Lung (tissue), 12 donors: Measurements from ENCODE around the gene NFKBIL1. TPM values are rescaled to one million over a fixed set of nuclear protein-coding genes. Genes with fewer than 3 reads are reported as not detected.

Experiments
- ATAC-seq: fragments of 200-7000 bp; cut with Tn5 transposase; one replicate; pipeline ENCODE4 v1.9.1; 2020; ENCODE audit warnings: moderate number of reproducible peaks; ENCODE audit not compliant: insufficient read depth, low FRiP score
- DNase-seq, 3 donors: peaks; one replicate each; pipeline ENCODE4 v3.0.0-alpha.2; 2013 to 2017
- H3K27ac ChIP-seq, 2 donors: one replicate each; pipeline ENCODE4 v1.5.1; 2013; ENCODE audit warnings: mild to moderate bottlenecking in 2 of 2, moderate library complexity in 2 of 2, control low read depth in 1 of 2, inconsistent platforms in 1 of 2, low read depth in 1 of 2, low read length in 1 of 2
- H3K27me3 ChIP-seq, 3 donors: one replicate each; pipeline ENCODE4 v1.5.1; 2013; ENCODE audit warnings: low read length in 2 of 3; ENCODE audit not compliant: control insufficient read depth in 3 of 3, insufficient read depth in 3 of 3
- H3K36me3 ChIP-seq, 4 donors: one replicate each; pipeline ENCODE4 v1.5.1; 2013; ENCODE audit warnings: low read length in 4 of 4, mild to moderate bottlenecking in 1 of 4, moderate library complexity in 1 of 4; ENCODE audit not compliant: control insufficient read depth in 4 of 4, insufficient read depth in 4 of 4
- H3K4me1 ChIP-seq, 5 donors: one replicate each; pipeline ENCODE4 v1.5.1; 2013; ENCODE audit warnings: low read length in 5 of 5, mild to moderate bottlenecking in 2 of 5, moderate library complexity in 1 of 5; ENCODE audit not compliant: control insufficient read depth in 5 of 5, insufficient read depth in 5 of 5
- H3K4me3 ChIP-seq: one replicate; pipeline ENCODE4 v1.5.1; 2013; ENCODE audit warnings: mild to moderate bottlenecking, control low read depth, moderate library complexity
- H3K9ac ChIP-seq, 2 donors: one replicate each; pipeline ENCODE4 v1.5.1; 2013; ENCODE audit warnings: low read length in 2 of 2, control low read depth in 1 of 2; ENCODE audit not compliant: insufficient read depth in 1 of 2
- H3K9me3 ChIP-seq, 4 donors: one replicate each; pipeline ENCODE4 v1.5.1; 2013; ENCODE audit warnings: low read length in 3 of 4, mild to moderate bottlenecking in 1 of 4, moderate library complexity in 1 of 4; ENCODE audit not compliant: control insufficient read depth in 4 of 4, insufficient read depth in 3 of 4
- CTCF ChIP-seq: IDR thresholded peaks from 2 replicates; pipeline ENCODE4 v1.5.1; 2012; ENCODE audit warnings: mild to moderate bottlenecking; ENCODE audit errors: control extremely low read depth, extremely low read depth
- WGBS, 2 donors: extraction: QIAGEN DNeasy Blood & Tissue Kit; methylation state at CpG; one replicate each; pipeline ENCODE4 v1.1.7; 2013; 5-methylcytosine and 5-hydroxymethylcytosine counted together
- polyA plus RNA-seq, 2 donors: library from polyadenylated mRNA; stranded (reverse); fragments of 200-250 nt; gene quantifications; one replicate each; pipeline ENCODE4 v1.2.1, GENCODE V29; 2013
- total RNA-seq, 2 donors: library from RNA; depleted of rRNA in 1 of 2; stranded (reverse); fragments of >200 nt in 1 of 2; gene quantifications; one replicate each; pipeline ENCODE4 v1.2.1, GENCODE V29; 2014 to 2021
- donor health status: control.
- donor health status: control.
- donor health status: Bipolar disorder and iron deficiency.
- donor health status: healthy.
- donor health status: DM: yes; HTN: yes; CAD: no.

NFKBIL1 gene
- total and polyA plus RNA-seq, 4 donors: 13.5 to 32.2 (median 19.0) TPM

DNA sequence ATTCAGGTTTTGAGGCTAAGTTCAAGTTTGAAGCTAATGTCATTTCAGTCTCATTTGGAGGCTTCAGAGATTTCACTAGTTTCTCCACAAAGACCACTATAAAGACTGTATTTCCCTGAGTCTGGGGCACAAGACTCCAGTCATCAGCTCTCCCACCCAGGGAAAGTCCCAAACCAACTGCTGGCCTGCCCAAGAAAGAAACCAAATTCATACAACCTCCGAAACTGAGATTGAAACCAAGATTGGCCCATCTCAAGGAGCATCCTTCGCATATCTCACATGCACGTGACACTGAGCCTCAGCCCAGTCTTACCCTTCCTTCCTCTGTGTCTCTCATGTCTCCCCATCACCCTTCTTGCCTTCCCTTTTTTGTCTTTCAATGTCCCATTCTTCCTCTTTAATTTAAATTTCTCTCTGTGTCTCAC, 21.1 kb downstream of the NFKBIL1 start:
- no peaks in the 10 kb centered on the region for H3K36me3 ChIP-seq
- WGBS, 2 donors: 7 to 53% methylated on average over 3 of the region's 3 CpGs
- H3K27me3 ChIP-seq: peaks cover 0 to 9% (median 0%) of the 10 kb centered on the region in 3 donors
- no peaks in the 10 kb centered on the region for H3K9me3 ChIP-seq
- DNase-seq: no peak
- no peaks in the 10 kb centered on the region for H3K4me1 ChIP-seq
- H3K9ac ChIP-seq: no peak overlapping the region
- ATAC-seq: peak; percentile 66
- no peak for TF ChIP-seq CTCF
- no peak overlapping the region for H3K4me3 ChIP-seq
- no peak overlapping the region for H3K27ac ChIP-seq

- ATAC-seq (no peak), DNase-seq (no peak)
- Histone ChIP-seq H3K27me3 (peaks cover 0 to 9% (median 0%) of the 10 kb centered on the region in 3 donors), H3K4me1 (no peaks in the 10 kb centered on the region), H3K27ac (no peak overlapping the region), H3K9me3 (no peaks in the 10 kb centered on the region), H3K36me3 (no peaks in the 10 kb centered on the region), H3K9ac (no peak overlapping the region), H3K4me3 (no peak overlapping the region)
- TF ChIP-seq CTCF: no peak
- 79 to 82% methylated on average over 1 of the region's 1 CpG for WGBS, 2 donors
Measured at GRCh38 chr6:31569861-31570536, 22.6 kb downstream of the NFKBIL1 start.

- peak within 1 kb of the TSS in 1 of 2 donors; percentile 32 for H3K27ac ChIP-seq
- no peaks in the 10 kb centered on the region for H3K36me3 ChIP-seq
- 80 to 89% methylated on average over 27 of the region's 27 CpGs for WGBS, 2 donors
- no peak for DNase-seq
- no peak for TF ChIP-seq CTCF
- peaks cover 0 to 12% (median 0%) of the 10 kb centered on the region in 3 donors for H3K27me3 ChIP-seq
- no peak within 1 kb of the TSS for H3K4me3 ChIP-seq
- H3K9me3 ChIP-seq: no peaks in the 10 kb centered on the region
- H3K9ac ChIP-seq: no peak within 1 kb of the TSS
- ATAC-seq: no peak
- H3K4me1 ChIP-seq: no peaks in the 10 kb centered on the region
Measured at GRCh38 chr6:31572041-31572911, 24.9 kb downstream of the NFKBIL1 start, which contains the start of gene LTA. Gene LTA, plus strand, starts transcription at chr6:31572289. Its CDS starts 454 bp downstream, at chr6:31572743.
